GM12891 (cell line): ENCODE results near the gene SYN1.

ENCODE experiments used
- PAX5 ChIP-seq: IDR thresholded peaks from 2 replicates; pipeline ENCODE4 v1.6.1; 2011; ENCODE audit warnings: low read length, moderate library complexity, mild to moderate bottlenecking; ENCODE audit not compliant: insufficient read depth, severe bottlenecking
- POLR2A ChIP-seq: IDR thresholded peaks from 2 replicates; pipeline ENCODE4 v1.6.1; 2011; ENCODE audit warnings: low read depth, low read length, control low read depth
- POLR2AphosphoS5 ChIP-seq: IDR thresholded peaks from 2 replicates; pipeline ENCODE4 v1.6.1; 2011; ENCODE audit warnings: low read depth, low read length, control low read depth
- POU2F2 ChIP-seq: IDR thresholded peaks from 2 replicates; pipeline ENCODE4 v1.6.1; 2011; ENCODE audit warnings: low read depth, mild to moderate bottlenecking, control low read depth, low read length, moderate library complexity
- SPI1 ChIP-seq: IDR thresholded peaks from 2 replicates; pipeline ENCODE4 v1.6.1; 2011; ENCODE audit warnings: low read depth, low read length, control low read depth
- TAF1 ChIP-seq: IDR thresholded peaks from 2 replicates; pipeline ENCODE4 v1.6.1; 2011; ENCODE audit warnings: low read depth, low read length, control low read depth

GRCh38 chrX:47568656-47569295 lies 50.9 kb downstream of the SYN1 start:
- TF ChIP-seq POLR2A (no peak), POLR2AphosphoS5 (no peak), TAF1 (no peak), SPI1 (no peak), PAX5 (no peak), POU2F2 (no peak)
